Upper lobe of right lung (tissue), 1 donor: ENCODE results near the gene PTPRG. TPM values are rescaled to one million over a fixed set of nuclear protein-coding genes. Genes with fewer than 3 reads are reported as not detected.

Experiments used
- ATAC-seq: fragments of 200-7000 bp; cut with Tn5 transposase; one replicate; pipeline ENCODE4 v1.9.1; 2020; ENCODE audit warnings: mild to moderate bottlenecking, moderate library complexity
- DNase-seq: peaks from one replicate; pipeline ENCODE4 v3.0.0-alpha.2; 2020
- H3K27ac ChIP-seq: fragments of 200-600 bp; one replicate; pipeline ENCODE4 v1.8.0; 2022
- H3K27me3 ChIP-seq: fragments of 200-600 bp; one replicate; pipeline ENCODE4 v1.8.0; 2022; ENCODE audit warnings: mild to moderate bottlenecking
- H3K36me3 ChIP-seq: fragments of 200-600 bp; one replicate; pipeline ENCODE4 v1.8.0; 2022
- H3K4me1 ChIP-seq: fragments of 200-600 bp; one replicate; pipeline ENCODE4 v1.8.0; 2022
- H3K4me3 ChIP-seq: fragments of 200-600 bp; one replicate; pipeline ENCODE4 v1.8.0; 2022; ENCODE audit warnings: mild to moderate bottlenecking
- H3K9me3 ChIP-seq: fragments of 200-600 bp; one replicate; pipeline ENCODE4 v1.8.0; 2022
- CTCF ChIP-seq: fragments of 200-600 bp; IDR thresholded peaks from one replicate; pipeline ENCODE4 v1.8.0; 2022; ENCODE audit warnings: antibody characterized with exemption
- intact Hi-C: fragments of 100-400 bp; cut with DNase I; formaldehyde crosslinking; loops from one replicate; pipeline ENCODE4 v1.11.0; 2022
- total RNA-seq: library from RNA; stranded (reverse); fragmentation: NEBNext Ultra II Directional; extraction: Animal tissue kit (Norgen Biotek cat#: 25700); gene quantifications from one replicate; pipeline ENCODE4 v1.2.1, GENCODE V29; 2021
- donor health status: DM: no; HTN: yes; CAD: no; lungs with severe emphysema.

PTPRG gene
- total RNA-seq, 1 donor from 2014 or later = 86.7 TPM

- no peak overlapping the region for H3K4me3 ChIP-seq
- H3K27me3 ChIP-seq = no peaks in the 10 kb centered on the region
- no peaks in the 10 kb centered on the region for H3K36me3 ChIP-seq
Observed at GRCh38 chr3:62110443-62111225, 549.3 kb downstream of the PTPRG start.

GRCh38 chr3:62113092-62113491 is 551.7 kb downstream of the PTPRG start:
- ATAC-seq = no peak
- H3K4me3 ChIP-seq = no peak overlapping the region
- no peak for DNase-seq
- intact Hi-C loops = no loop called here
- no peaks in the 10 kb centered on the region for H3K4me1 ChIP-seq
- H3K27me3 ChIP-seq = no peaks in the 10 kb centered on the region
- no peak for TF ChIP-seq CTCF
- no peaks in the 10 kb centered on the region for H3K36me3 ChIP-seq
- H3K27ac ChIP-seq = no peak overlapping the region
- H3K9me3 ChIP-seq = no peaks in the 10 kb centered on the region

More at GRCh38 chr3:62110443-62111225, 549.3 kb downstream of the PTPRG start:
- Histone ChIP-seq H3K4me1 (no peaks in the 10 kb centered on the region), H3K9me3 (no peaks in the 10 kb centered on the region), H3K27ac (no peak overlapping the region)
- intact Hi-C loops = no loop called here
- DNase-seq = no peak
- no peak for TF ChIP-seq CTCF
- ATAC-seq = no peak

GRCh38 chr3:62114763-62115162 is 553.4 kb downstream of the PTPRG start:
- no peak overlapping the region for H3K27ac ChIP-seq
- DNase-seq (no peak), ATAC-seq (no peak)
- no peaks in the 10 kb centered on the region for H3K9me3 ChIP-seq
- H3K36me3 ChIP-seq = no peaks in the 10 kb centered on the region
- H3K27me3 ChIP-seq = no peaks in the 10 kb centered on the region
- intact Hi-C loops = no loop called here
- H3K4me3 ChIP-seq = no peak overlapping the region
- TF ChIP-seq CTCF = no peak
- no peaks in the 10 kb centered on the region for H3K4me1 ChIP-seq

GRCh38 chr3:62117903-62118548 is 556.7 kb downstream of the PTPRG start:
- Histone ChIP-seq H3K9me3 (no peaks in the 10 kb centered on the region), H3K4me3 (no peak overlapping the region), H3K4me1 (no peaks in the 10 kb centered on the region), H3K36me3 (no peaks in the 10 kb centered on the region), H3K27me3 (no peaks in the 10 kb centered on the region), H3K27ac (no peak overlapping the region)
- intact Hi-C loops = no loop called here
- DNase-seq (no peak), ATAC-seq (no peak)
- TF ChIP-seq CTCF = no peak

GRCh38 chr3:62119139-62119538 is 557.8 kb downstream of the PTPRG start:
- H3K4me1 ChIP-seq = no peaks in the 10 kb centered on the region

More at GRCh38 chr3:62119139-62119538, 557.8 kb downstream of the PTPRG start:
- DNase-seq = no peak
- Histone ChIP-seq H3K27ac (no peak overlapping the region), H3K4me3 (no peak overlapping the region), H3K9me3 (no peaks in the 10 kb centered on the region), H3K36me3 (no peaks in the 10 kb centered on the region), H3K27me3 (no peaks in the 10 kb centered on the region)
- no peak for TF ChIP-seq CTCF
- ATAC-seq = peak; percentile 44
- intact Hi-C loops = no loop called here
